KOPT-K1 (cell line): ENCODE measurements around the gene CCNL2.

Experiments
- H3K27ac ChIP-seq: fragments of 200-600 bp; sonication (generic); 2 replicates; pipeline ENCODE4 v1.5.1; 2016; ENCODE audit warnings: antibody characterized with exemption, mild to moderate bottlenecking, low read depth, low read length; ENCODE audit not compliant: poor library complexity, severe bottlenecking
- H3K36me3 ChIP-seq: fragments of 200-600 bp; sonication (generic); 2 replicates; pipeline ENCODE4 v1.5.1; 2017; ENCODE audit warnings: antibody characterized with exemption, mild to moderate bottlenecking, low read length, moderate library complexity; ENCODE audit not compliant: insufficient read depth
- H3K9me3 ChIP-seq: fragments of 200-600 bp; sonication (generic); 2 replicates; pipeline ENCODE4 v1.5.1; 2017; ENCODE audit warnings: antibody characterized with exemption, low read length, mild to moderate bottlenecking; ENCODE audit not compliant: insufficient read depth, poor library complexity, severe bottlenecking

Gene CCNL2

DNA sequence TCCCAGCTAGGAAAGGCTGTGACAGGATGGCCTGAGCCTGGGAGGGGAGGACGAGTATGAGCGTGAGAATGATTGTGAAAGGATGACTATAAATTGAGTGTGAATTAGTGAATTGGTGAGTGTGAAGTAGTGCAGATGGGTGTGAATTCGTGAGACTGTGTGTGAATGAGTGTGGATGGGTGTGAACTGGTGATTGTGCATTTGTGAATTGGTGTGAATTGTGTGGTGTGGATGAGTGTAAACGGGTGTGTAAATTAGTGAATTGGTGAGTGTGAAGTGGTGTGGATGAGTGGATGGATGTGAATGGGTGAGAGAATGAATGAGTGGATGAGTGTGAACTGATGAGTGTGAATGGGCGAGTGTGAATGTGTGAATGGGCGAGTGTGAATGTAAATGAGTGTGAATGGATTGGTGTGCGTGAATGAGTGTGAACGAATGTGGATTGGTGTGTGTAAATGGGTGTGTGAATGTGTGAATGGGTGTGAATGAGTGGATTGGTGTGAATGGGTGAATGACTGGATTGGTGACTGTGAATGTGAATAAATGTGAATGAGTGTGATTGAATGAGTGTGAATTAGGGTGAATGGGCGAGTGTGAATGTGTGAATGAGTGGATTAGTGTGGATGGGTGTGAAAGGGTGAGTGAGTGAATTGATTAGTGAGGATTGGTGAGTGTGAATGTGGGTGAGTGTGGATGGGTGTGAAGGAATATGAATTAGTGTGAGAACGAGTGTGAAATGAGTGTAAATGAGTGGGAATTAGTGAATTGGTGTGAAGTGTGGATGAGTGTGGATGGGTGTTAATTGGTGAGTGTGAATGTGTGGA is 33.0 kb downstream of the CCNL2 start:
- no peaks in the 10 kb centered on the region for H3K36me3 ChIP-seq
- H3K27ac ChIP-seq, result no peak overlapping the region
- H3K9me3 ChIP-seq, result peaks cover 17% of the 10 kb centered on the region

DNA sequence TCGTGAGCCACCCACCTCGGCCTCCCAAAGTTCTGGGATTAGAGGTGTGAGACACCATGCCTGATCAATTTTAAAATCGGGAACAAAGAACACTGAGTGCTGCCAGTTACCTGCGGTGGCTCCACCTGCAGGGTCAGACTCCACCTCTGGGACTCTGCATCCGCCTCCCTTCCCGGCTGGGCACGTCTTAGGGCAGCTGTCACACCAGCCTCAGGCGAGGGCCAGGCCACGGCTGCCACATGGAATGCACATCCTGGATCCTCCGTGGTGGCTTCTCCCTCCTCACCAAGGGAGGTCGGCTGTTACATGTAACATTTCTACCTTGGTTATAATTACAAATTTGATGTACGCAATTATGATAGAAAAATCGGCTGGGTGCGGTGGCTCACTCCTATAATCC is 34.9 kb downstream of the CCNL2 start:
- H3K9me3 ChIP-seq, result peaks cover 17% of the 10 kb centered on the region
- H3K36me3 ChIP-seq, result no peaks in the 10 kb centered on the region
- H3K27ac ChIP-seq, result no peak overlapping the region

DNA sequence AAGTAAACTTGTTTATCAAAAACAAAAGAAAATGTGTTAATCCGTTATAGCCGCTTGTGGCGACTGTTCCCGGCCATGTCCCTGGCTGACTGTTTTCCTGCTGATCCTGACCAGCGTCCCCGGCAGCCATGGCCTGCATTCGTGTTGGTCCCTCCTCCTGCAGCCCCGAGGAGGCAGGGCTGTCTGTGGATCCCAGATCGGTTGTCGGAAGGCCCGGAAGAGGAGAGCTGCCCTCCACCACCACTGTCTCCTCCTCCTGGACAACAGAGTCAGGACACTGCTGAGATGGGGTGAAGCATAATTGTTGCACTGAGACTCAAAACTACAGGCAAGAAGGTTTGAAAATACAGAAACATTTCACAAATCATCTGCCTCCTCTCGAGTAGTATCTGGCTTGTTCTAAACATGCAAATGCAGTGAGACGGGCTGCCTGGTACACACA is 37.1 kb downstream of the CCNL2 start:
- Histone ChIP-seq H3K27ac (no peak overlapping the region), H3K9me3 (peaks cover 12% of the 10 kb centered on the region), H3K36me3 (no peaks in the 10 kb centered on the region)

GRCh38 chr1:1361233-1361981 is 37.7 kb downstream of the CCNL2 start:
- peaks cover 6% of the 10 kb centered on the region for H3K9me3 ChIP-seq
- H3K27ac ChIP-seq, result no peak overlapping the region
- no peaks in the 10 kb centered on the region for H3K36me3 ChIP-seq

GRCh38 chr1:1360506-1361169 is 38.5 kb downstream of the CCNL2 start:
- Histone ChIP-seq H3K9me3 (no peaks in the 10 kb centered on the region), H3K36me3 (no peaks in the 10 kb centered on the region), H3K27ac (no peak overlapping the region)

DNA sequence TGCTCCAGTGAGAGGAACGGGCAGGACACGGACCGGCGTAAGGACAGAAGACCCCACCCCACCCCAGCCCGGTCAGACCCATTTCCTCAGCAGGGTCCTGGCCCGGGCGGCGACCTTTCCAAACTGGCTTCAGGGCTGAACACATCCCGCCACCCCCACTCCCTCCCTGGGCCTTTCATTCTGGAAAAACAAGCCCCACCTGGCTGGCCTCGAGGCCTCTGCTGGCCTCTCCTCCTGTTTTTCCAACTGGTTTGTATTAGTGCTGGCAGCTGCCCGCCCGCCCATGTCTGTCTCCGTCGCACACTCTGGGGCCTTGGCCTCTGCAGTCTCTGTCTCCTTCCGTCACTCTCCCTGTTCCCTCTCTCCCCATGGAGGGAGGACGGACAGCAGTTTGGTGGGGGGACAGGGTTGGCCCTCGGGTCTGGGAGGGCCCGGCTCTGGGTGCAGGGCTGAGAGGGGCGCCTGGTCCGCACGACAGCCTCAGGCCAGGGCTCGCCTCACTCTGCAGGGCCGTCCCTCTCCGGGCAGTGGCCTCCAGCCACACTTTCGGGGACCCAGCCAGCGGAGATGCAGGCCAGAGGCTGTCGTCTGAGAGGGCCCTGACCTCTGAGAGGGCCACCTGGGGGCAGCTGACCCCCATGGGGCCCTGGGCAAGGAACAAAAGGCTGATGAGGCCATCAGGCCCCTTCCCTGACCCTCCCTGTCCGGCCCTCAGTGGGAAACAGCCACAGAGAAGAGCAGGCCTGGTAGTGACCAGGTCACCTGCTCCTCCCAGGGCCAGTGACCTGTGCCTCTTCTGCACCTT is 39.3 kb downstream of the CCNL2 start:
- no peaks in the 10 kb centered on the region for H3K9me3 ChIP-seq
- H3K36me3 ChIP-seq, result no peaks in the 10 kb centered on the region
- H3K27ac ChIP-seq, result no peak overlapping the region

DNA sequence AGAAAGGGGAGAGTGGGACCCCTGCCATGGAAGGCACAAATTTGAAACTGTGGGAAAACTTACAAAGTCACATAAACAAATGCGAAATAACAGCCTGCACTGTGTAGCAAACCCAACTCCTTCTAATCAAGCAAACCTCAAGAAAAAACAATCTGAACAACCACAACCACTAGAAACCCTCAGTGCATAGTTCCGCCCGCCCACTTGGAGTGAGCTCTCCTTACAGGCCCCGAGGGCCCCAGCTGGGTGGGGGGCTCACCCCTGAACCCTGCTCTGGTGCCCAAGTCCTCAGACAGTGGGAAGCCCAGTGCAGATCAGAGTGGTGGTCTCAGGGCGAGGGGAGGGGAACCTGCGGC is 39.8 kb downstream of the CCNL2 start:
- H3K36me3 ChIP-seq, result no peaks in the 10 kb centered on the region
- no peaks in the 10 kb centered on the region for H3K9me3 ChIP-seq
- no peak overlapping the region for H3K27ac ChIP-seq

DNA sequence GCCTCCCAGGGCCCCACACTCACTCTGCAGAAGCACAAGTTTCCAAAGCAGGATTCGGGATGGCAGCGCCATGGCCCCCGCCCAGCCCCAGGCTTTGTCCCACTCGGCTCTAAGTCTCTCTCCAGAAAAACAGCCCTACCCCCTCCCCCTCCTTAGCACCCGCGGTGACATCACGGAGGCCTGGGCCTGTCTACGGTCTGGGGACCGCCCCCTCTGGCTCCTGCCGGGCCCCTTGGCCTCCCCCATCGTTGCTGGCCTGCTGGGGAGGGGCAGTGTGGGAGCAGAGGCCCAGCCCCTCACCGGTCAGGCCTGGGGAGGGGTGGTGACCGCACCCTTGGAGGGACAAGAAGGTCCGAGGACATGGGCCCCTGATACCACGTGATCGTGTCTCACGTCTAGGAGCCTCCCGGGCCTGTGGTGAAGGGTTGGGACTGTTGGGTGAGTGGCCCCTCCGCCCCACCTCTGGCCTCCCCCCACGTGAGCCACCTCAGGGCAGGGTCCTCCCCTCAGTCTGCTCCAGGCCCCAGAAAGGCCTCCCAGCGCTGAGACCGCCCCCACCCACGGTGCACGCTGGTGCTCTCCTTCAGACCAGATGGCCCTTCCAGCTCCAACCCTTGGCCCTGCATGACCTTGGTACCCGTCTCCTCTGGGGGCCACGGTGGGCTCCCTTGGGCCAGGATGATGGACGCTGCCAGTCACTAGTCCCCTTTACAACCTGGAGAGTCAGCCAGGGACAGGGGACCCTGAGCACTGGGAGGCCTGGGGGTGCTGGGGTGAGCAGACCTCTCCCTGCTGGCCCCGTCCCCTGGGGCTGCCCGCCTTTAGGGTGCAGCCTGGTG is 40.5 kb downstream of the CCNL2 start, which contains the start of gene MXRA8:
TSS of gene MXRA8 (minus strand) at position 123 of the 839 bp plus-strand sequence. CDS start at position 72, 51 bp downstream.
- Histone ChIP-seq H3K27ac (no peak within 1 kb of the TSS), H3K36me3 (no peaks in the 10 kb centered on the region)

DNA sequence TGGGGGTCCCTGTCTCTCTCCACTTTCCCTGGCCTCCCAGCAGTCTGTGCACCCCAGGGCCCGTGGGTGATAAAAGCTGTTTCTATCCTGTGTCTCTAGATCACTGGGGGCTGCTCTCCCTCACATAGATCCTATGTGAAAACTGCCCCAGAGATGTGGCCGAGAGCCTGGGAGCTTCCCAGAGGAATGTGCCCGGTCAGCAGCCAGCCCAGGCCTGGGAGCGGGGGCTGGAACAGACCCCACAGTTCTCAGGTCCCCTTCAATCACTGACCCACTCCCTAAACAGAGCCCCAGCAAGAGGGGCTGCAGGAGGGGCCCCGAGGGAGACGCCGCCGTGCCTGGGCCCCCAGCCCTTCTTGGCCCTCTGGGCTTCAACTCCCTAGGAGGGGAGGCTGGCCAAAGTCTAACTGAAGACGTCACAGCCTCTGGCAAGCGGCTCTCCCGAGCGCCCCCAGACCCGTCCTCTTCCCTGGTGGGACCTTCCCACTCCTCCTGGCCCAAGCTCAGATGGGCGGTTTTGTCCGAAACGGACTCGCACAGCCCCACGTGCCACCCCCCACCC is 41.2 kb downstream of the CCNL2 start:
- no peak overlapping the region for H3K27ac ChIP-seq
- no peaks in the 10 kb centered on the region for H3K9me3 ChIP-seq
- no peaks in the 10 kb centered on the region for H3K36me3 ChIP-seq

More for the DNA sequence above, 40.5 kb downstream of the CCNL2 start, which contains the start of gene MXRA8:
- H3K9me3 ChIP-seq, result no peaks in the 10 kb centered on the region

DNA sequence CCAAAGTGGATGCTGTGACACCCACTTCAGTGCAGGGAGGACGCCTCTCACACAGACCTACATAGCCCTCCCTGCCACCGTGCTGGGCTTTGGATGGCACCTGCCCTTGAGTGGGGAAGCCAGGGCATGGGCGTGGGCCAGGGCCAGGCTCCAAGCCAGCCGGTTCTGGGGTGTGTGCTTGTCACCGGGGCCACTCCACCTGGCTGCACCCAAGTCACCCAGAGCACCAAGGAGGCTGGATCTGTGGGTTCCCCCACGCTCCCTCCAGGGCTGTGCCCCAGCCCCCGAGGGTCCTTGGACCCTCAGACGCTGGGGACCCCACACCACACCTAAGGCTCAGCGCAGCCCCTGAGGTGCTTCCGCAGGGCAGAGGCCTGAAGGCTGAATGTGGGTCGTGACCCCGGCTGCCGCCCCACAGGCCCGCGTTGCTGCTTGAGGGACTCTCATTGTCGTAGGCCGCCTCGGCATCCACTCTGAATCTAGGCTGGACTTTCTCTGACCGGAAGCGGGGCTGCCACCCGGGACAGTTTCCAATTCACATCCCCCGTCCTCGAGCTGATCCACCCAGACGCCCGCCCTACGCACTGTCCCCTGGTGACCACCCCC is 42.2 kb downstream of the CCNL2 start:
- Histone ChIP-seq H3K27ac (no peak overlapping the region), H3K9me3 (no peaks in the 10 kb centered on the region), H3K36me3 (no peaks in the 10 kb centered on the region)

DNA sequence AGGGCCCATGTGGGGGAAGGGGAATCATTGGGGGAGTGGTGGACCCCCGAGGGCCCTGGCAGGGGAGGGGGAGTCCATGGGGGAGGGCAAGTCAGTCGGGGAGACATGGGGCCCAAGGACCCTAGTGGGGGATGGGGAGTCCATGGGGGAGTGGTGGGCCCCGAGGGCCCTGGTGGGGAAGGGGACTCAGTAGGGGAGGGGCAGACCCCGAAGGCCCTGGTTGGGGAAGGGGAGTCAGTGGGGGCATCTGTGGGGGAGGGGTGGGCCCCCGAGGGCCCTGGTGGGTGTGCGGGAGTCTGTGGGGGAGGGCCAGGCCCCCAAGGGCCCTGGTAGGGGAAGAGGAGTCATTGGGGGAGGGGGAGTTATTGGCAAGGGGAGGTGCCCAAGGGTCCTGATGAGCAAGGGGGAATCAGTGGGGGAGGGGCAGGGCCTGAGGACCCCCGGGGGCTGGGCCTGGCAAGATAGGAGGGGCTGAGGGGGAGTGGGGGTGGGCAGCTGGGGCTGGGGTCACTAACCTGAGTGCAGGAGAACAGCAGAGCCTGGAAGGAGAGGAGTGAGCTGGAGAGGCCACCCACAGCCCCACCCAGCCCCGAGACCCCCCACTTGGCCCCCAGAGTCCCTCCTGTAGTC is 42.9 kb downstream of the CCNL2 start:
- Histone ChIP-seq H3K9me3 (no peaks in the 10 kb centered on the region), H3K27ac (no peak overlapping the region), H3K36me3 (no peaks in the 10 kb centered on the region)

- Histone ChIP-seq H3K9me3 (no peaks in the 10 kb centered on the region), H3K36me3 (no peaks in the 10 kb centered on the region), H3K27ac (no peak overlapping the region)
Observed at GRCh38 chr1:1355416-1355815, 43.7 kb downstream of the CCNL2 start.
